HG03457 (cell line): ENCODE results near the gene PPP1R3G.
"Not testable (repeated sequence)": the region's sequence is repeated elsewhere in the genome, so short reads cannot be mapped to it uniquely, and the experiment has no call there.

Experiments
- ATAC-seq: cut with Tn5 transposase; IDR thresholded peaks from one replicate; pipeline ENCODE4 v1.9.1; 2021; ENCODE audit warnings: moderate number of reproducible peaks; ENCODE audit not compliant: unreplicated experiment

The PPP1R3G gene

GRCh38 chr6:5084781-5085647 is at the start of gene PPP1R3G:
Gene PPP1R3G (plus strand): TSS chr6:5085341. CDS start chr6:5085486, 145 bp downstream.
- ATAC-seq: peak; percentile 50

- no peak for ATAC-seq
These were observed 48.9 kb upstream of the PPP1R3G start for GRCh38 chr6:5036269-5036668.

- ATAC-seq: no peak
These were observed 43.2 kb upstream of the PPP1R3G start for GRCh38 chr6:5041955-5042354.

GRCh38 chr6:5042436-5042835 is 42.7 kb upstream of the PPP1R3G start:
- ATAC-seq: no peak

GRCh38 chr6:5044866-5045265 is 40.3 kb upstream of the PPP1R3G start:
- no peak for ATAC-seq

GRCh38 chr6:5045416-5045815 is 39.7 kb upstream of the PPP1R3G start:
- no peak for ATAC-seq

GRCh38 chr6:5046430-5046829 is 38.7 kb upstream of the PPP1R3G start:
- ATAC-seq: no peak

GRCh38 chr6:5050009-5050408 is 35.1 kb upstream of the PPP1R3G start:
- no peak for ATAC-seq

GRCh38 chr6:5051394-5051793 is 33.7 kb upstream of the PPP1R3G start:
- ATAC-seq: no peak

- no peak for ATAC-seq
These were observed 32.1 kb upstream of the PPP1R3G start for GRCh38 chr6:5053038-5053437.

GRCh38 chr6:5053864-5054244 is 31.3 kb upstream of the PPP1R3G start:
- no peak for ATAC-seq

- no peak for ATAC-seq
These were observed 30.8 kb upstream of the PPP1R3G start for GRCh38 chr6:5054245-5054873.

GRCh38 chr6:5055118-5055517 is 30.0 kb upstream of the PPP1R3G start:
- ATAC-seq: no peak

GRCh38 chr6:5058254-5058653 is 26.9 kb upstream of the PPP1R3G start:
- ATAC-seq: no peak

GRCh38 chr6:5059036-5059896 is 25.9 kb upstream of the PPP1R3G start:
- no peak for ATAC-seq

- ATAC-seq: not testable (repeated sequence)
These were observed 24.7 kb upstream of the PPP1R3G start for GRCh38 chr6:5060439-5060838.

- ATAC-seq: no peak
These were observed 24.0 kb upstream of the PPP1R3G start for GRCh38 chr6:5061152-5061551.

GRCh38 chr6:5063617-5064016 is 21.5 kb upstream of the PPP1R3G start:
- no peak for ATAC-seq

- ATAC-seq: no peak
These were observed 18.6 kb upstream of the PPP1R3G start for GRCh38 chr6:5066456-5067093.

GRCh38 chr6:5067305-5067704 is 17.8 kb upstream of the PPP1R3G start:
- ATAC-seq: no peak

- no peak for ATAC-seq
These were observed 16.9 kb upstream of the PPP1R3G start for GRCh38 chr6:5068153-5068751.
